GM18870 (cell line): ENCODE results near the gene EIF4G3.
"Not testable (repeated sequence)": the region's sequence is repeated elsewhere in the genome, so short reads cannot be mapped to it uniquely, and the experiment has no call there.

Experiments used
- ATAC-seq: cut with Tn5 transposase; IDR thresholded peaks from one replicate; pipeline ENCODE4 v1.9.1; 2021; ENCODE audit warnings: moderate library complexity; ENCODE audit not compliant: unreplicated experiment

Gene EIF4G3

DNA sequence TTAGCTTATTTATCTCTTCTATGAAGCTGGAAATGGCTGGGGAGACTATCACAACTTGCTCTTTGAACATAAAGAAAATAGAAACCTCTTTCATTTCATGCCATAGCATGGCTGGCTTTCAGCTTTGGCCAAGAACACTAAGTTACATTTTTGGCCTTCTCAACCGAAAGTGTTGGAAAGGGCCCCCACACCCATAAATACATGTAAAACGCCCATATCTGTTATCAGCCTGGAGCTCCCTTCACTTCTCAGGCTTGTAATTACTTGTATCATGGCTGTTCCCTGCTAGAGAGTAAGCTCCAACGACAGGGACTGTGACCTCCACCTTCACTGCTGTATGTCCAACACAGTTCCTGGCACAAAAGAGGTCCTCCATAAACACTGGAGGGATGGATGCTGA, 12.7 kb upstream of the EIF4G3 start:
- ATAC-seq, result no peak

DNA sequence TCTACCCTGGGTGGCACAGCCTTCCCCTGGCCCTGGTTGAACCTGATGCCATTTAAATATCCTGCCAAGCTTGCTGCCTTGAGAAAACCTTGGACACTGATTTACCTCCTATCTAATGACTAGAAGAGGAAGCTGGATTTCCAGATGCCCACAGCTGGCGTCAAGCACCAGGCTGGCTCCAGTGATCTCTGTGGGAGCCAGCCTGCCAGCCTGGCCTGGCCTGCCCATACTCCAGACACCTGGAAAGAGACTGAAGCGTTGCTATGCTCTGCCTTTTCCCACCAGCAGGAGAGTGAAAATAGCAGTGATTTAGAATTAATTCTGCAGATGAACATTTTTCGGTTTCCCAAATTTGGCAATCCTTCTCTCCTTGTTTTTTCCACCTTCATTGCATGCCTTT, 11.5 kb upstream of the EIF4G3 start:
- ATAC-seq, result no peak

DNA sequence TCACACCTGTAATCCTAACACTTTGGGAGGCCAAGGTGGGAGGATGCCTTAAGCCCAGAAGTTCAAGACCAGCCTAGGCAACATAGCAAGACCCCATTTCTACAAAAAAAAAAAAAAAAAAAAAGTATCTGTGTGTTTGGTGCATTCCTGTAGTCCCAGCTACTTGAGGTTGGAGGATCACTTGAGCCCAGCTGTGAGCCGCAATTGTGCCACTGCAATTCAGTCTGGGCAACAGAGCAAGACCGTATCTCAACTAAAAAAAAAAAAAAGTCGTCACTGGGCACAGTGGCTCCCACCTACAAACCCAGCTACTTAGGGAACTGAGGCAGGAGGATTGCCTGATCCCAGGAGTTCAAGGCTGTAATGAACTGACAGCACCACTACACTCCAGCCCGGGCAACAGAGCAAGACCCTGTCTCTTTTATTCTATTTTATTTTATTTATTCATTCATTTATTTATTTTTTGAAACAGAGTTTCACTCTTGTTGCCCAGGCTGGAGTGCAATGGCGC, 8.6 kb upstream of the EIF4G3 start:
- no peak for ATAC-seq

DNA sequence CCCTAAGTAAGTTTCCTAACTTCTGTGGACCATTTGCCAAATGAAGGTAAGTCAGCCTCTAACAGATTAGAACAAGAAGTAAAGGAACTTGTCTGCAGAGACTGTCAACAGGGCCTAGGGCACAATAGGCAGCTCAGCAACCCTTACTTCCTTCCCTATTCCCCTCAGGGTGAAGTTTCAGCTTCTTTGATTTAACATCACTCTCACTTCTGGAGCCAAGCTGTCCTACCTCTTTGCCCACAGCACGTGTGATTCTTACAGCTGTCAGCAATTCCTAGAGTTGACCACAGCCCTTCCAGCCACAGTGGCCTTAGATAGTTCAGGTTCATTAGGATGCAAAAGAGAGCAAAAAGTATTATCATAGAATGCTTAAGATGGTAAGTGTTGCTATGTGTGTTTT, 7.6 kb upstream of the EIF4G3 start:
- ATAC-seq, result no peak

DNA sequence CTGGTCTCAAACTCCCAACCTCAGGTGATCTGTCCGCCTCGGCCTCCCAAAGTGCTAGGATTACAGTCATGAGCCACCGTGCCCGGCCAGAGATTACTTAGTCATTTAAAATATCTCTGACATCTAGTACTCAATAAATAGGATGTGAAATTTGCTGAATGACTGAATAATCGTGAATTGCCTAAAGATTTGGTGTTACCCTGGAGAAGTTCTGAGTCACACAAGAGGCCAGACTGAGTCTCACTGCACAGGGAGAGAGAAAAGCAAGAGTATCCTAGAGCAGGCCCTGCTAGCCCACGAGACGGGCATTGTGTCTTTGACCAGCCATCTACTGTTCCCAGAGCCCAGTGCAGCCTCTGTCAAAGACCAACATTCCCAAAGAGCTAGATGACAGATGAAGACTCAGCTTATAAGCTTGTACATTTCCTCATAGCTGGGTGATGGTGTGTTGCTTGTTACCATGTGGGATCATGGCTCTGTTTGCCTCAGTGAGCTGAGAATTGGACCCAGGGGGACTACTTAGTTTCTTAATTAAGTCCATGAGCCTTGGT, 5.6 kb upstream of the EIF4G3 start:
- no peak for ATAC-seq

DNA sequence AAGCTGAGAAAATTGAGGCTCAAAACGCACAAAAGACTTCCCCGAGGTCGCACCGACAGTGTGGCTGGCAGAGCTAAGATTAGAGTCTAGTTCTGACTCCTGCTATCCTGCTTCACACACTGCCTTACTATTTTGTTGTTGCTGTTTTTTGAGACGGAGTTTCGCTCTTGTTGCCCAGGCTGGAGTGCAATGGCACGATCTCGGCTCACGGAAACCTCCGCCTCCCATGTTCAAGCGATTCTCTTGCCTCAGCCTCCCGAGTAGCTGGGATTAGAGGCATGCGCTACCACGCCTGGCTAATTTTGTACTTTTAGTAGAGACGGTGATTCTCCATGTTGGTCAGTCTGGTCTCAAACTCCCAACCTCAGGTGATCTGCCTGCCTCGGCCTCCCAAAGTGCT, 1.6 kb upstream of the EIF4G3 start:
- ATAC-seq, result not testable (repeated sequence)

DNA sequence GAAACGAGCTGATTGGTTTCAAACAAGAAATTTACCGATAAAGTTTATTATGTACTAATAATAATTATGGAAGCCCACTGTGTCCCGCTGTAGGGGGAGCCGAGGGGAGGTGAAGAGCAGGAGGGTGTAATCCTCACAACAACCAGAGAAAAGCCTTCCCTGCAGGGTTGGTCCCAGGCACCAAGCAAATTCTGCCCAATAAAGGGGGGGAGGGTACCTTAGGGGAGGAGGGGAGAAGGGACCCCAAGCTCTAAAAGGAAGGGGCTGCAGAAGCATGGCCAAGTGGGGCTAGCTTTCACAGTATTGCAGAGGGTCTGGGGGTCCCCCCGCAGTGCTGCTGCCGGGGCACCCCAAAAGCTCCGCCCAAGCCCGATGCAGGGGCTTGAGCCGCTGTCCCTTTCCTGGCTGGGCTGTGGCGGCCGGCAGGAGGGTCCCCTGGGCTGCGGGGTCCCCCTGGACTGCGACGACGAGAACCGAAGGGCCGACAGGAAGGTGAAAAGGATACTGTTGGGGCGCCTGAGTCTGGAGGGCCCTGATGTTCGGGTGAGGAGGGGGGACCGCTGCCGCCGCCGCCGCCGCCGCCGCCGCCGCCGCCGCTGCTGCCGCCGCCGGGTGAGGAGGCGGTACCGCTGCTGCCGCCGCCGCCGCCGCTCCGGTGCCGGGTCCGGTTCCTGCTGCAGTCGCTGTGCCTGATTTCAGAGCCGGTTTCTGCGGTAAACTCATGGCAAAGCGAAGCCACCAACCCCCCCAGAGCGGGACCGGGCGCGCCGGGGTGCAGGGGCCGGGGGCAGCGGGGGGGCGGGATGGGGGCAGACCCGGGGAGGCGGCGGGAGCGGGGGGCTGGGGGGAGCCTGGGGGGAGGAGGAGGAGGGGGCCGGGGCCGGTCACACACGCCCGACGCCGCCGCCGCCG, 771 bp downstream of the EIF4G3 start:
- ATAC-seq, result no peak

DNA sequence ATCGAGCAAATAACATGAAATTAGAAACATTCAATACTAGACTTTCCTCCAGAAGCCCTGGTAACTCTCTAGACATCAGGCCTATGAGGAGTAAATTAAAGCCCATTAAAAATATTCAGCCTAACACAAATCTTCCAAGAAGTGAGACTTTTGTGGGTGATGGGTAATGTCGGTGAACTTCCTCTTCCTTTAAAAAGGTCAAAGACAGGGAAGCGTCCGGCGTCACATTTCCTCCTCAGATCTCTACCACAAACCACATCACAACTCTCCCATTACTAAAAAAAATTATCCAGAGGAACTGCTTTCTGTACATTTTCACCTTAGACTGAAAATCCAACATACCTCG, 1.4 kb downstream of the EIF4G3 start:
- ATAC-seq, result no peak

DNA sequence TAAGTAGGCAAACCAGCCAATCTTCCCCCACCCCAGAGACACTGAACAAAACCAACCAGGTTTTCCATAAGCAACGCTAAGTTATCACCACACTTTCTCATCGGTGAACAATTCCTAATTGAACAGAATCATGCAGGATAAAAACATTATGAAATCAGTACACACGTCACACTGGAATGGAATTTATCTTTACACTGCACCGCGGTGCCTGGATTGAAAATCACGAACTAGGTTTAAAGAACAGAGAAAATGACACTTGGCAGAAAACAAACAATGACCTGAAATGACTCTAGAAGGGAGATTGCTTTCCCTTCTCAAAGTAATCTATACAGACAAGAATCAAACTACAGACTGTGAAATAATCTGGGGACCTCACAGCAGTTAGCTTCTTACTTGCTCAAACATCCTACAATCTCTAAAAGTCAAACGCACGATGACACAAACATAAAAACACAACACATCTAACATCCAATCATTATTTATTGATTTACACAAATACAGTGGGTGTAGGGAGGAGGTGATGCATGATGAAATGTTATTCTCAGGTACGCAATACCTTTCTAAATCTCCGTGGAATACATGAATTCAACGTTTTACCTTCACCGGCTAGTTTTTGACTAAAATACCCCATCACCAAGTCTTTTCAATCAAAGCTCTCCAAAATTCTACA, 1.9 kb downstream of the EIF4G3 start:
- ATAC-seq, result no peak

DNA sequence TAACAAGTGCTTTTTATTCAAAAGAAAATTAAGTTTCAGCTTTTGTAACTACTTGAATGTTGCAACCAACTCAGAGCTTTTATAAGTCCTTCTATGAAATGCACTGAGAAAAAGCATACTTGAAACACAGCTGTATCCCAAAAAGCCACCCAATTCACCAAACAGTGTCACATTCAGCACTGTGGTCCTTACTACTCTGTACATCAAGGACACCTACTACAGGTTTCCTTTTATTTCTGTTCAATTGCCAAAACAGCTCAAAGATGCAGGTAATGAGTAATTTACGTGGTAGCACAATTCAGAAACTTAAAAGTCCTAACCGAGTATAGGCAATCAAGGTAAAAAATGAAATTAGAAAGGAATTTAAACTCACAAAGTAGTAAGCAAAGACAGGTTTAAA, 2.5 kb downstream of the EIF4G3 start:
- ATAC-seq, result no peak

DNA sequence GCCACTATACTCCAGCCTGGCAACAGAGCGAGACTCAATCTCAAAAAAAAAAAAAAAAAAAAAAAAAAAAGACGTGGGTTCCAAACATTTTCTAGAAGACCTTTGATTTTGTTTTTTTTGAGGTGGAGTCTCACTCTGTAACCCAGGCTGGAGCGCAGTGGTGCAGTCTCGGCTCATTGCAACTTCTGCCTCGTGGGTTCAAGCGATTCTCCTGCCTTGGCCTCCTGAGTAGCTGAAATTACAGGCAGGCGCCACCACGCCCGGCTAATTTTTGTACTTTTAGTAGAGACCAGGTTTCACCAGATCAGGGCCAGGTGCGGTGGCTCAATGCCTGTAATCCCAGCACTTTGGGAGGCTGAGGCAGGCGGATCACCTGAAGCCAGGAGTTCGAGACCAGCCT, 3.6 kb downstream of the EIF4G3 start:
- not testable (repeated sequence) for ATAC-seq

DNA sequence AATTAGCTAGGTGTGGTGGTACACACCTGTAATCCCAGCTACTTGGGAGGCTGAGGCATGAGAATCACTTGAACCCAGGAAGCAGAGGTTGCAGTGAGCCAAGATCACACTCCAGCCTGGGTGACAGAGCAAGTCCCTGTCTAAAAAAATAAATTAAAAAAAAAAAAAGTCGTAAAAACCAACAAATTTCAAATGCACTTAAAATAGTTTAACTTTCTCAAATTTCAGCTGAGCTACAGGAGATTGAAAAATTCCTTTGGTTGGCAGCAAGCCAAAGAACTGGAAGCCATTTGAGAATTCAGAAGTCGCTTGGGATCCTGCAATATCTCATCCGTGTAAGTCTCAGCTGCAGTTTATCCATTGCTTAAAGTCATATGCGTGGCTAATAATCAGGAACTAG, 5.9 kb downstream of the EIF4G3 start:
- not testable (repeated sequence) for ATAC-seq

DNA sequence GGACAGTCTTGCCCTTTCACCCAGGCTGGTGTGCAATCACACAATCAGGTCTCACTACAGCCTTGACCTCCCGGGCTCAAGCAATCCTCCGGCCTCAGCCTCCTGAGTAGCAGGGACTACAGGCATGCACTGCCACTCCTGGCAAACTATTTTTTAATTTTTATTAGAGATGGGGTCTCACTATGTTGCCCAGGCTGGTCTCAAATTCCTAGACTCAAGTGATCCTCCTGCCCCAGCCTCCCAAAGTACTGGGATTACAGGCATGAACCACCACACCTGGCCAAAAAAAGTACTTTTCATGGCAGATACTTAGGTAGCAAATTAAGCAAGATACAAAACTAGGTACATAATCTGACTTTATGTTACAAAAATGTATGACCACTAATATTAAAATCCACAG, 8.3 kb downstream of the EIF4G3 start:
- ATAC-seq, result no peak

DNA sequence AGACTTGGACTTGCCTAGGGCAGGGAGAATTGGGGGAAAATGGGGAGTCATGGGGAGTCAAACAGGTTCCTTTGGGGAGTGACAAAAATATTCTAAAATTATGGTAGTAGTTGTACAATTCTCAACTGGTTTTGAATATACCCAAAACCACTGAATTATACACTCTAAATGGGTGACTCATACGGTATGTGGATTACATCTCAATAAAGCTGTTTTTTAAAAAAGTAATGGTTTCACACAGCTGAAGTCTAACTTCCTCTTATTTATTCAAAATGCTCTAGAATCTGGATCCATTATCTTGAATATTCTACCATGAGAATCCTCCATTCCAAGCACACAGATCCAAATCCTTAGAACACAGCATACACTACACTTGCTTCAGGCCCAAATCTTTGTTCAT, 11.1 kb downstream of the EIF4G3 start:
- ATAC-seq, result no peak

DNA sequence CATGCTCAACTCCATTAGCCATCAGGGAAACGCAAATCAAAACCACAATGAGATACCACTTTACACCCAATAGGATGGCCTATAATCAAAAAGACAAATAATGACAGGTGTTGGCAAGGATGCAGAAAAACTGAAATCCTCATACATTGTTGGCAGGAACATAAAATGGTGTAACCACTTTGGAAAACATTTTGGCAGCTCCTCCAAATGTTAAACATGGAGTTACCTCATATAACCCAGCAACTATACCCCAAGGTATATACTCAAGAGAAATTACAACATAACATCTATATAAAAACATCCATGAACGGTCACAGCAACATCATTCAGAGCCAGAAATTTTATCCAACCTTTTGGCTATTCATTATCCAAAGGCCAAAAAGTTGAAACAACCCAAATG, 11.6 kb downstream of the EIF4G3 start:
- no peak for ATAC-seq

DNA sequence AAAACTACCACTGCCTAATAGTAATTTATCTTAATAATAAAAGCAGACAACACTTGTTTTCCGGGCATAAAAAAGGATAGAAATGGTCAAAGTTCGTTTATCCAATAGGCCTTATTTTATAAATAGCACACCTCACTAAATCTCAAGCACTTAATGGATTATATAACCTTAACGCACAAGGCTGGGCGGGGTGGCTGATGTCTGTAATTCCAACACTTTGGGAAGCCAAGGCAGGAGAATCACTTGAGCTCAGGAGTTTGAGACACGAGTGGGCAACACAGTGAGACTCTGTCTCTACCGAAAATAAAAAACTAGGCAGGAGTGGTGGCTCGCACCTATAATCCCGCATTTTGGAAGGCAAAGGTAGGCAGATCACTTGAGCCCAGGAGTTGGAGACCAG, 12.4 kb downstream of the EIF4G3 start:
- no peak for ATAC-seq

DNA sequence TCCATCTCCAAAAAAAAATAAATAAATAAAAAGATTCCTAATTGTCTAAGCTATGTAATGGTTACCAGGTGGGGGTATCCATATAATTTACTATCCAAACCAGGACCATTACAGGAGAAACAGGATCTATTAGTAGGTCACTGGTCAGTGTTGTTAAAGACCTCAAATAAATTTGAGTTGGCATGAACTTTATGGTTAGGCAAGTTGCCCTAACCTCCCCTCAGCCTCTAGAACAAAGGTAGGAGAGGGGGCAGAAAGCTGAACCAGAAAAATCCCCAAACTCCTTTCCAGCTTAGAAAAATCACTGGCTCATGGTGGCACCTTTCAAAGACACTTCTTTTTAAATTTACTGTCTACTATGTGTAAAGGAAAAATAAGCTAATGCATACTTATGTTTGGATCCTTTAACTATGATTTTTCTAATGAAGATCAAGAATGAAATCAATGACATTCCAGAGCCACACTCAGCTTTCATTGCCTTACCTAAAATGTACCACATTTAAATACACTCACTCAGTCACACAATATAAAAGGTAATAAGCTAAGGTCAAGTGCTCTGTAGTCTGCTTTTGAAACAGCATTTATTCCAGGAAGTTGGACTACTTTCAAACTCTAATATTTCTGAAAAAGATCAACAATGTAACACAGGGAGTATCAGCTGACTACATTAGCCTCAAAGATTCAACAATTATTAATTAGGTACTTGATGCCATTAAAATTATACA, 13.8 kb downstream of the EIF4G3 start:
- ATAC-seq, result no peak

DNA sequence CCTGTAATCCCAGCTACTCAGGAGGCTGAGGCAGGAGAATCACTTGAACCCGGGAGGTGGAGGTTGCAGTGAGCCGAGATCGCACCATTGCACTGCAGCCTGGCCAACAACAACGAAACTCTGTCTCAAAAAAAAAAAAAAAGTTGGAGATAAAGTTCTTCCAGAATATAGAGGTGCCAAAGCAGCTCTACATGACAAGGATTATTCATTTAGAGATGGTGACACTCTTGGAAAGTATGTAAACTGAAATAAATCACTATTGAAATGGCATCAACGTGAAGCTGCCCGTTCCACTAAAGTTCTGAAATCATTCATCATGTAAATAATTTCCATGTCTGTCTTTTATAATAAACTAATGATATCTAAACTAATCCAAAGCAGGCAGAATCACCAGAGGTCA, 14.9 kb downstream of the EIF4G3 start:
- no peak for ATAC-seq

DNA sequence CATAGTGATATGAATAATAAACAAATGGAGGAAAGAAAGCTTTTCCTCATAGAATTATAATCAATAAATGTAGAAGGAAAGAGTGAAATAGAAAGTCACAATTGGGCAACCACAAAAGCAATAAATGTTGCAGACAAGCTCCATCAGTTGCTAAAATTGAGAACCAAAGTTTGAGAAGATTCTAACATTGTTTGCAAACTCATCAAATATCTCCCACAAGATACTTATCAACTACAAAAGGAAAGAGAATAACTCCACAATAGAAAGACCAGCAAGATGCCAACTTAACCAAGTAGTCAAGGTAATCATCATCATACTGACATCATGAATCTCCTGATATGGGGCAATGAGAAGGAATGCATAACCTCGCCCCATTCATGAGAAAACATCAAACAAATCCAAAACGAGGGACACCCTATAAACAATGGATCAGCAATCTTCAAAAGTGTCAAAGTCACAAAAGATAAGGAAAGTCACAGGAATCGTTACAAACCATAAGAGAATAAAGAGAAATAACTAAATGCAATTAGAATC, 16.4 kb downstream of the EIF4G3 start:
- ATAC-seq, result no peak

DNA sequence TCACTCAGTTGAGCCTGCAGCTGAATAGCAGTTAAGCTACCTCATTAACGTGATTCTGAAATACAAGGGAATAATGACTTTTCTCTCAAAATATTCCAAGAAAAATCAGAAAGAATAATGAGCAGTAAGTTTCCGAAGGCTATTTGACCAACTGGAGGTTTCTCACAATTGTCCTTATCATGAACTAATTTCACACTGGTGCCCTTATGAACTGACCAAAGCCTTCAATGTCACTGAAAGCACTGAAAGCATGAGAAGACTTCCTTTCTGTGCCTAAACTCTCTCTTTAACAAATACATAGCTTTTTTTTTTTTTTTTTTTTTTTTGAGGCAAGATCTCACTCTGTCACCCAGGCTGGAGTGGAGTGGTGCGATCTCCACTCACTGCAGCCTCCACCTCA, 18.8 kb downstream of the EIF4G3 start:
- no peak for ATAC-seq

DNA sequence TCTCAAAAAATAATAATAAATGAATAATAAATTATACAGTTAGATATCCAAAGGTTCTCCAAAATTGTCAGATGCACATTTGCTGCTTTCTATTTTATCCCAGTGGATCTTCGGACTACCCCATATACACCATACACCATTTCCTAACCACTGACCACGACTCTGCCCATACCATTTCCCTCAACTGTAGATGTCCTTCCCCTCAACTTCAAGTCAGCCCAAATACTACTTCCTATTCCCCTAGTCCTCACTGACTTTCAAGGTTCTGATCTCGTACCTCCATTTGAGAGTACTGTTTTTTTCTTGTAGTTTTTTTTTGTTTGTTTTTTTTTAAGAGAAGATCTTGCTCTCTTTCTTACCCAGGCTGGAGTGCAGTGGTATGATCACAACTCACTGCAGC, 19.6 kb downstream of the EIF4G3 start:
- ATAC-seq, result no peak
